Activated CD4-positive, alpha-beta T cell treated with anti-CD3 and anti-CD28 coated beads, Interleukin-10, Interleukin-2, amounts not matched to agents 100 ng/mL and 50 ng/mL, durations not matched to agents 16 hours and 8 hours (primary cell): Measurements from ENCODE around the gene GOLM1.
A peak's percentile ranks its signal among the peaks of the same experiment; 100 is the strongest.
"Not testable (repeated sequence)": the region's sequence is repeated elsewhere in the genome, so short reads cannot be mapped to it uniquely, and the experiment has no call there.

ENCODE experiments used
- DNase-seq: peaks from one replicate; pipeline ENCODE4 v3.0.0-alpha.2; 2020

The GOLM1 gene, protein sequence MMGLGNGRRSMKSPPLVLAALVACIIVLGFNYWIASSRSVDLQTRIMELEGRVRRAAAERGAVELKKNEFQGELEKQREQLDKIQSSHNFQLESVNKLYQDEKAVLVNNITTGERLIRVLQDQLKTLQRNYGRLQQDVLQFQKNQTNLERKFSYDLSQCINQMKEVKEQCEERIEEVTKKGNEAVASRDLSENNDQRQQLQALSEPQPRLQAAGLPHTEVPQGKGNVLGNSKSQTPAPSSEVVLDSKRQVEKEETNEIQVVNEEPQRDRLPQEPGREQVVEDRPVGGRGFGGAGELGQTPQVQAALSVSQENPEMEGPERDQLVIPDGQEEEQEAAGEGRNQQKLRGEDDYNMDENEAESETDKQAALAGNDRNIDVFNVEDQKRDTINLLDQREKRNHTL

DNA sequence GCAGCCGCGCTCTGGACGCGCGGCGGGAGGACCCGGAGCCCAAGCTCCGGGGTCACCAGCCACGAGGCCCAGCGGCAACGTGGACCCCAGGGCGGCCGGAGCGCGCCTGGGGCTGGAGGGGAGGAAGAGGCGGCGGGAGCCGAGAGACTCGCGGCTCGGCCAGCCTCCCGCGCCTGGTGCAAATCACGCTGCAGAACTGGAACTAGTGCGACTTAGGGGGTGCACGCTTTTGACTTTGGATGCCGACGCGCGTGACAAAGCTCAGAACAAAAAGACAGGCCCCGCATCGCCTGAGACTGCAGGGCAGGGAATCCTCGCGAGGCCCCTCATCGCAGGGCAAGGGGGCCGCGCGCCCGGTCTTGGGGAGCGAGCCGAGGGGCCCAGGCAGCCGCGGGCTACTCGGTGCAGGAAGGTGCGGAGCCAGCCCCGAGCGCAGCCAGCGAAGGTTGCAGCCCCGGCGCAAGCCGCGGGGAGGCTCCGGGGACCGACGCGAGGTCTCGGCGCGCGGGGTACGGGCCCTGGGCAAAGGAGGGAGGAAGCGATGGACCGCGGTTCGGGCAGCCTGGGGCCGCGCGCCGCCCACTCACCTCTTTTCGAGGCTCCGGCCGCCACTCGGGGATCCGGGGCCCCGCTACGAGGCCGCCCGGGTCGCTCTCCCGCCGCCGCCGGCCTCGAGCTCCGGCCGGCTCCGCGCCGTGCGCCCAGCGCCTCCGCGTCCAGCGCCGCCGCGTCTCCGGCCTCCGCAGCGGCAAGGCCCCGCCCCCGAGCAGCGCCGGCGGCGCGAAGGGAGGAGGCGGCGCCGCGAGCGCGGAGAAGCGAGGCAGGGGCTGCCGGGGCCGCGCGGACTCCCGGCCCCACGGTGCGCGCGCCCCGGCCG lies at the start of gene GOLM1:
Gene GOLM1, minus strand, starts transcription at position 735 of the 877 bp plus-strand sequence. CDS start 20,238 bp downstream, outside the sequence.
- peak; percentile 38 for DNase-seq

DNA sequence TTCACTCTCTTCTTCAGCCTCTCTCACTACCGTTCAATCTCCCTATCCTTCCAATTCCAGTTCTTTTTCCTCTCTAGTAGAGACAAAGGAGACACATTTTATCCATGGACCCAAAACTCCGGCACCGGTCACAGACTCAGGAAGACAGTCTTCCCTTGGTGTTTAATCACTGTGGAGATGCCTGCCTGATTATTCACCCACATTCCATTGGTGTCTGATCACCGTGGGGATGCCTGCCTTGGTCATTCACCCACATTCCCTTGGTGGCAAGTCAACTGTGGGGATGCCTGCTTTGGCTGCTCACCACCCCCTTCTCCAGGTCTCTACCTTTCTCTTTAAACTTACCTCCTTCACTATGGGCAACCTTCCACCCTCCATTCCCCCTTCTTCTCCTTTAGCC lies 47.3 kb upstream of the GOLM1 start:
- not testable (repeated sequence) for DNase-seq

DNA sequence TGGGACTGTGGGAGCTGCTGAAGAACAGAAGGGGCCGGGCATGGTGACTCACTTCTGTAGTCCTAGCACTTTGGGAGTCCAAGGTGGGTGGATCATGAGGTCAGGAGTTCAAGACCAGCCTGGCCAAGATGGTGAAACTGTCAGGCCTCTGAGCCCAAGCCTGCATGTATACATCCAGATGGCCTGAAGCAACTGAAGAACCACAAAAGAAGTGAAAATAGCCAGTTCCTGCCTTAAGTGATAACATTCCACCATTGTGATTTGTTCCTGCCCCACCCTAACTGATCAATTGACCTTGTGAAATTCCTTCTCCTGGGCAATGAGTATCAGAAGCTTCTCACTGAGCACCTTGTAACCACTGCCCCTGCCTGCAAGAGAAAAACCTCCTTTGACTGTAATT lies 46.6 kb upstream of the GOLM1 start:
- not testable (repeated sequence) for DNase-seq

DNA sequence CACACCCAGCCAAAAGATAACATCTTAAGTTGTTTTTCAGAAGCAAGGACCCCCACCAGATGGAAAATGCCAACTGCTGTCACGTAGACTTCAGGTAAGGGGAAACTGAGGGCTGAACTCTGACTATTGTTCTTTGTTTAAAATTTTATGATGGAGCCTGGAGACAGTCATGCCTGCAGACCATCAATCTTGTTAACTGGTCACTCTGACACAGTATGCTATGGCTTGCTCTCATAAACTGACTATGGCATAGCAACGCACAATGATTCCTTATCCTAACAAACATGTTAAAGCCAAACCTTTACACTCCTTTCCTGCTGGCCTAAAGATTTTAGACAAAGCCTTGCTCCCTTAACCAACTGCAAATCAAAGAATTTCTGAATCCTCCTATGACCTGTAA lies 43.6 kb upstream of the GOLM1 start:
- DNase-seq, result no peak

DNA sequence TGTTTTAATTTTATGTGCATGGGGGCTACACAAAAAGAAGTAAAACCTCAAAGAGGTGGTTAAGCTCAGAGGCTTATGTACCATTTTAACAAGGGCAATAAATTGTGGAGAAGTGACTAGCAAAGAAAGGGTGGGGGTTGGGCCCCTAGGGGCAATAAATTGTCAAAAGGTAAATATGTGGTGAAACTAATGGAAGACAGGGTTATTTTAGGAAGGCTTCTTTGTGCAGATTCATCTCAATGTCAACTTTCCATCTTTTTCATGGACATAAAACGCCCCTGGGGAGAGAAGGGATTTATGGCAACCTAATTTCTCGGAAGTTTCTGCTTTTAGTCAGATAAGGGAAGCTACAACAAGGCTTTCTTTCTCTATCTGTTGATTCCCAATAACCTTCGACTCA lies 42.5 kb upstream of the GOLM1 start:
- no peak for DNase-seq

DNA sequence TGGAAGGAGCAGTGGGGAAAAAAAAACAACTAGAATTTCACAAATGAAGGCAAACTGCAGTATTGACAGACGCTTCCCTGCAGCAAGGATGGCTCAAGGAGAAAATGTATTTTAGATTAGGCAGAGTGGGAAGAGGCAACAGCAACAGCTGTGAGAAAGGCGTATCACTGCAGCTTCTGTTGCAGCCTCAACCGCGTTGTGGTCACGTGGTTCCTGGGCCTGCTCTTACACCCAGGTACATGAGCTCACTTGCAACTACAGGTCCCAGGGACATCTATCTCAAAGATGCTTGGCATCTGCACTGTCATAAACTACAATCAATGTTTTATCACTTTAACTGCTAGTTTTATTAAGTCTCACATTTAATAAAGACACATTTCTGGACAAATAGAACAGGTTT lies 36.0 kb upstream of the GOLM1 start:
- no peak for DNase-seq

DNA sequence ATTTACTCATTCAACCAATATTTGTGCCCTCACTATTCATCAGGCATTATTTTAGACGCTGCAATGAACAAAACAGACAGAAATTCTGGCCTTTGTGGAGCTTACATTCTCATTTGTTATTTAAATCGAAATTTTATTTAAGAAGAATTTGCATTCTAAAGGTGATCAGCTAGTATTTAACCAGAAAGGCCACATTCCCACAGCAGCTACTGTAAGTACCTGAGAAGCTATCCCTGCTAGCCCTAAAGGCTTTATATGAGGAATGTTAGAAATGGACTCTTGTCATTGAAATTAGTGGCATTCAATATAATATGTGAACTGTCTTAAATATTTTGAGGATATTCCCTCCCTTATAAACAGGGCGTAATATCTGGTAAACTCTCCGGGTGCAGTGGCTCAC lies 35.0 kb upstream of the GOLM1 start:
- DNase-seq, result no peak

DNA sequence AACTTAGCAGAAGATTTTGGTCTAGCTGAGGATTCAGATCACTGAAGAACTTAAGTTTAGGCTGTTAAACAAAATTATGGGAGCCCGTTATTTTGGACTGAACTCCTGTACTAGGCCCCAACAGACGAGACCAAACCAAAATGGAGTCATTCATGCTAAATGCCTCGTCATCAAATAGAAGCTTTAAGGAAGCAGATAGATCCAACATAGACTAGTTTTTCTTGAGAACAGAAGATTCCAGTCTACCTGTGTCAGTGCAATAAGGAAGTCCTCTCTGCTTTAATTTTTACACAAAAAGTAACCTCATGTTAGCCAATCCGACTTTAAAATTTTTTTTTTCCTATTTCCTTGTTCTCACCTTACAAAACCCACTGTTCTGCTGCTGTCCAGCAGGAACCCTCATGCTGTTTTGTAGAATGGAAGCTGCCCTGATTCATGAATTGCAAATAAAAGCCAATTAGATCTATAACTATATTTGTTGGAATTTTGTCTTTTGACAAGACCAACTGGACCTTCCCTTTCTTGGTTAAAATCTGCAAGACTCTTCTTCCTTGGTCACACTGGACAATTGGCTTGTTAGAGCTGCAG lies 29.0 kb upstream of the GOLM1 start:
- no peak for DNase-seq

DNA sequence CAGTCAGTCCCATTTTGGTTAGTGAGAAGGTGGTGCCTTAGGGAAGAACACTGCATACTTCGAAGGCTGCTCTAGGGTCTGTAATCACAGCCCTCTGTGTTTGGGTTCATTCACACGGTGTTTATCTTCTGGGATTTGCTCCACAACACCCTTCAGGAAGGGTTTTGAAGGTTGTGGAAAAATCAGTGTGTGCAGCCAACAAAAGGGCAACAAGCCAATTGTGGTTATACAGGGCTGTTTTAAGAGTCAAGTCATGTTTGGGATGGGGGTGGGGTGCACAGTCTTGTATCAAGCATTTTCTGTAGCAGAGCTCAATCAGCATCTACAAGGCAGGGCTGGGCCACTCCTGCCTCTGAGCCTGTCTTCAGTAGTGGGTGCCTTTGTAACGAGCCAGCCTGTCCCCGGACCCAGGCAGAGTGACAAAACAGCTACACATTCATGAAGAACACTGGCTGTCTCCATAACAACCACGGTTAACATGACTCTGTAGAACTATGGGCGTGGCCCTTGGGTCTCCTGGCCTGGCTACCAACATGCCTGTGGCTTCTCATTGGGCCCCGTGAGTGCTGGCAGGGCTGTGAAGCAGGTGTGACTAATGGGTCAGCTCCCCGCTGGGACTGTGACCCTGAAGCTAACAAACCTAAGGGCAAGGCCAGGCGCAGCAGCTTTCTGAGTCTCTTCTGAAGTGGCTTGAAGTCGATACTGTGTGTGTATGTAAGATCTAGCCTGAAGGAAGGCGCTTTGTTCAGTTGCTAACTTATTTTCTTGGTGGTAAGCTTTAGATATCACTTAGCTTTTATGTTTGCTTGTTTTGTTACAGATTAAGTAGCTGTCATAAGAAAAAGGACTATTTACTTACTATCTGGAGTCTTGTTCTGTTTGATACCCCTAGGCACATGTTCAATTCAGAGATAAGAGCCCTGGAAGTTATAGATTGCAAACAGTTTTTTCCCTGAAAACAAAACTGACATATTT lies 27.9 kb upstream of the GOLM1 start:
- DNase-seq, result no peak

DNA sequence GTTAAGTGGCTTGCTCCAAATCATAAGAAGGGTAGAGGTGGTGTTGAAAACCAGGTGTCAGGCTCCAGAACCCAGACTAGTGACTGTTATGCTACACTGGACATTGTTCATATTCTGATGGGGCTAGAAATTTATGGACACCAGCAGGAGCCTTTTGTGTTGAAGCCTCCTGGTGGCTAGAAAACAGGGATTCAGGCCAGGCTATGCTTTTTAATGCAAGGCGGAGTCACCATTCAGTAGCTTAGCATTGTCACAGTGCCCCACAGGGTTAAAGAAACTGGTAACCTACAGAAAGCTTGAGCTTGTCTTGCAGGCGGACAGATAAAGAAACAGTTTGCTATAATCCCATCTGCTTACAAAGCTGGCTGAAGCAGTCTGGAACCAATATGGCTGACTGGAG lies 23.0 kb upstream of the GOLM1 start:
- no peak for DNase-seq

DNA sequence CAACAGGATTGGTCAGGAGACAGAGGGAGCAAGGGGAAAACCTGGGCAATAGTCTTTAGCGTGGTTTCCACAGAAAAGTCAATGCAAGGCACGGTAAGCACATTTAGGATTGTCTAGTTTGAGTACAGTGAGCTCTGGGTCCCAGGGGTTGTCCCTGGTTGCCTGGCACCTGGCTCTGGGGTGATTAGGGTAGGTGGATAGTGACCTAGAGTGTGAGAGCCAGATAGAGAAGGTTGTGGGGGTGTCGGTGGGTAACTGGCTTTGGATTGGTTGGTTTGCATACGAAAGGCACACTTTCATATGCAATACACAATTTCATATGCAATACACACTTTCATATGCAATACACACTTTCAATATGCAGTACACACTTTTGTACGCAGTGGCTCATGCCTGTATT lies 20.1 kb upstream of the GOLM1 start:
- DNase-seq, result no peak

DNA sequence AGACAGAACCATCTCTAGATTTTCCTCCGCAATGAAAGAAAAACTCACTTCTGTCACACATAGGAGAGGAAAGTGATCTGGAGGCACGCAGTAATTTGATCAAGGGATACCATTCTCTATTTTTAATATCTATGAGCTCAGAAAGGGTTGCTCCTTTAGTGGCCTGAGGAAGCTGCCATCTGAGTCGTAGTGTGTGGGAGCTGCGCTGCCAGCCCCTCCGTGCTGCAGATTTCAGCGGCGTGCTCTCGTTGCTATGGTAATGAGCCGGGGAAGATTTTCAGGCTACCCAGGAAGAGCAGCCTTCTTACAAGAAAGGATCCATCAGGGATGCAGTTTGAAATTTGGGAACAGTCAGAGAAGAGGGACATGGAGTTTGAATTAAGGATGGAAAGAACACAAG lies 17.1 kb upstream of the GOLM1 start:
- no peak for DNase-seq

DNA sequence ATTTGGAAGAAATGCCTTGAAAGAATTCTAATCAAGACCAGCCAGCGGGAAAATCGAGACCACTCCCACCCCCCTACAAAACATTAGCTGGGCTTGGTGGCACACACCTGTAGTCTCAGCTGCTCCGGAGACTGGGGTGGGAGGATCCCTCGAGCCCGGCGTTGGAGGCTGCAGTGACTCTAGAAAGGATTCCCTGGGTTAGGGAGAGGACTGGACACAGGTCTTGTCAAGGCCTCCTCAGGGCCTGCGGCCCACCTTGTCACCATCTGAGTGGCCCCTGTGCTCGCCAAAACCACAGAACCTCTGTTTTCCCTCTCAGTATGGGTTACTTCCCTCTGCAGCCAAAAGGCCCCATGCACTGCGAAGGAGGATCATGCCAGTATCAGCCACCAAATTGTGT lies 16.5 kb upstream of the GOLM1 start:
- DNase-seq, result no peak

DNA sequence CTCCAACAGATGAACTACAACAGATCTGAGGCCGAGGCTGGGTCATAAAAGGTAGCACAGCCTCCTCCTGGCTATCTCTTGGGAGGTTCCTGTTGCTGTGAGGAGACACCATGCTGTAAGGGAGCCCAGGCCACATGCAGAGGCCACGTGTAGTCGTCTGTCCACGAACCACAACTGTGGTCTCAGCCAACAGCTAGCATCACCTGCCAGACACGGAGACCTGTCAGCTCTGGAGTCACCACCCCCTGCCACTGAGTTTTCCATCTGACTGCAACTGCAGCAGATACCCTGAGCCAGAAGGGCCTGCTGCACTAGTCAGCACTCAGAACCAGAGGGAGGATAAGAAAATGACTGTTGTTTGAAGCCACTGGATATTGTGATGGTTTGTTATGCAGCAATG lies 12.7 kb upstream of the GOLM1 start:
- no peak for DNase-seq

DNA sequence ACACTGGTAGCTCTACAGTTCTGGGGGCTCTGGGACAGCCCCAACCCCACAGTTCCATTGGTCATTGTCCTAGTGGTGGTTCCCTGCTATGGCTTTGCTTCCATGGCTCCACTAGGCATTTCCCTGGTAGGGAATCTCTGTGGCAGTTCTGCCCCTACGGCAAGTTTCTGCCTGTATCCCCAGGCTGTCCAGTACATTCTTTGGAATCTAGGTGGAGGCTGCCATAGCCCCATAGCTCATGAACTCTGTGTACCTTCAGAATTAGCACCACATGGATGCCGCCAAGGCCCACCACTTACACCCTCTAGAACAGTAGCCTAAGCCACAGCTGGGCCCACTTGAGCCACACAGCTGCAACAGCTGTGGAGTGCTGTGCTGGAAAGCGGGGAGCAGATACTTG lies 3.3 kb upstream of the GOLM1 start:
- DNase-seq, result no peak

DNA sequence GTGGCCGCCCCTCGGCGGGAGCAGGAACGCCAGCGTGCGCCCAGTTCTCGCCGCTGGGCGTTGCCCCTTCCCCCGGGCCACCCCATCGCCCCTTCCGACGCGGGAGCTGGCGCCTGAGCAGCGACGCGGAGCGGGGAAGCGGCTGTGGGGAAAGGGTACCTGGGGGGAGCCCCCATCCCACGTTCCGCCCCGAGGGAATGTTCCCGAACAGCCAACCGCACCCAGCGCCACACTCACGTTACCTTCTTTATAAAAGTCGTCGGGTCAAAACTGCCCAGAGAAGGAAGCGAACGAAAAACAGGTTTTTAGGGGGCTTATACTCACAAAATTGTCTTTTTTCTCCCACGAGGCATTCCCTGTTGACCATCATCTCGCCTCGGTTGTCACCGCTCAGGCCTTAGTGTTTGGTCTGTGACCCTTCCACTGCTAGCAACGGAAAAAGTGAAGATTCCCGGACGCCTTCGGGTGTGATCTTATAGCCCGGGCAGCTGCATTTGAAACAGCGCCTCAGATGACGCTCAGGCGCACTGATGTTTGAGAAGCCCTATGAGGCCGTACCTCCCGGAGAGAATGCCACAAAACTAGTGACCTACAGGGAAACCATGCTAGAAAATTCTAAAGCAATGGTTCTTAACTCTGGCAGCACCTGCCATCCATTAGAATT lies 475 bp upstream of the GOLM1 start:
- DNase-seq, result peak; percentile 33

DNA sequence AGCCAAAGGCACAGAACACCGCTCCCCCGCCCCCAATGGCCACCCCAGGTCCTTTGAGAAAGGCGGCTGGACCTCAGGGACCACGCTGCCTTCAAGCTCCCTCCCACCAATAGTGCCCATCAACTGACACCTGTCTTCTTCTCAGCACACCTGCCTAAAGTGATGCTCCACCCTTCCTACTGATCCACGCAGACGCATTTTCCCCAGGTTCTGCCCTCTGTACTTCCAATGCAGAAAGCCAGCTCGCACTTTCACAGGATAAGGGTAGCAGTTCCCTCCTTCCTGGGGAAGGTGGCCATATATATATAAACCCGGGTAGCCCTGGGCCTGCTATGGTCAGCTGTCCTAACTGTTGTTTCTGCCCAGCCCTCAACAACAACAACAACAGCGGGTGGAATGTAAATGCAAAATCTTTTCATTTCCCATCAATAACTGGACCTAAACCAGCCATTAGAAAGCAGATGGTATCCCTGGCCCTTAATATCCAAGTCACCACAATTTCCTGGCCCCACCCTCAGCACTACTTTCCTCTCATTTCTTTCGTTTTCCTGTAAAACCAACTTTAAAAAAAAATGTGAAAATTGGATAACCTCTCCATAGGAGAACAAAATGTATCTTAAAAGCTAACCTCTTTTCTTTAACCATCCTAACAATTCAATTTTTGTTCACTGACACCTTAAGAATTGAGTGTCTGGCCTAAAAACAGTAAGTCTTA lies 1.7 kb downstream of the GOLM1 start:
- no peak for DNase-seq

DNA sequence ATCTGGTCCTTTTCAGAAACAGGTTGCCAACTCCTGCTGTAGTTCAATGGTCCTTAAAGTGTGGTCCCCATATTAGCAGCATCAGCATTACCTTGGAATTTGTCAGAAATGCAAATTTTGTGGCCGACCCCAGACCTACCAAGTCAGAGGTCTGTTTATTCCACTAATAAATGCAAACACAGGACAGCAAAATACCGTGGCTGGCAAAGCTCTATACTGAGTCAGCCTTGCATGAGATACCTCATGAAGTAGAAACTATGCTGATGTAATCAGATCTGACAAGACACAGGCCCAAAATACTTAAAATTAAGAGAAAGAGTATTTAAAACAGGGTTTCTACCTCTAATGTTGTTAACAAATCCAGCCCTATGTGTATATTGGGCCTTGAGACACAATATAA lies 3.0 kb downstream of the GOLM1 start:
- DNase-seq, result no peak

DNA sequence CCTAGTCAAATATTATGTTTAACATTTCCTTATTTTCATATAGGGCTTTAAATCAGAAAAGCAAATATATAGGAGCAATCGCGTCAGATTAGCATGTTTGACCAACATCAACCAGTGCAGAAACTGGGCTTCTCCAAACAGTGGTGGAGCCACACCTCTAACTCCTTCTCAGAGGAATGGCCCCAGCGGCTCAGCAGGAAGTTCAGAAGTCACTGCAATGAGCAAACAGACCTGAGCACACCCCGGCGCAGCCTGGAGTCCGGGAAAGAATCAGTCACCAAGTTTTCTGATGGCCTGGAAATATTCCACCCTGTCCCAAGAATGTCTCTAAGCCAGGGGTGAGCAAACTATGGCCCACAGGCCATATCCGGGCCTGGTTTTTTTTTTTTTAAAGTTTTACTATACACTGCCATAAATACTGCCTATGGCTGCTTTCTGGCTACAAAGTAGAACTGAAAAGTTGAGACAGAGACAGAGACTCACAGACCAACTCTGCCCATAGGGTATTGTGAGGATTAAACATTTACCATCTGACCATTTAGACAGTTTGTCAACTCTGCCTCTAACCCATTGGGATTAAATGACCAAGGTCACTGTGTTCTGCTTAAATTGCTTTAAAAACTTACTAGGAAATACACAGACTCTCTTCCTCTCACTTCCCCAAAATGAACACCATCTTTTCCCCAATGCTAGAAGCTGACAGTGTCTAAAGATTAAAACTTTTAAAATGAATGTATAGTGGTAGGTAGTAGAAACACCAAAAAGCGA lies 5.4 kb downstream of the GOLM1 start:
- DNase-seq, result no peak

DNA sequence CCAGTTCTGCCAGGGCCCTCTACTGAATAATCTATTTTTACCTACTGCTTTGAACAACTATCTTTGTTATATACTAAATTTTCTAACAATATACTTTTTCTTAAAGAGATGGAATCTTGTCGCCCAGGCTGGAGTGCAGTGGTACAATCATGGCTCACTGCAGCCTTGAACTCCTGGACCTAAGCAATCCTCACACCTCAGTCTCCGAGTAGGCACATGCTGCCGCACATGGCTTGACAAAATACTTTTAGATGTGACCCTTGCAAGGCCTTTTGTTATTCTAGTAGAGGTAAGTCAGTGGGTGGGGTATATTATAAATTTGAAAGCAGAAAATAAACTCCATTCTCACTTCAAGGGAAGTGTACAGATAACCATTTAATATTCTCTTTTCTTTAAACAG lies 7.9 kb downstream of the GOLM1 start:
- DNase-seq, result no peak

DNA sequence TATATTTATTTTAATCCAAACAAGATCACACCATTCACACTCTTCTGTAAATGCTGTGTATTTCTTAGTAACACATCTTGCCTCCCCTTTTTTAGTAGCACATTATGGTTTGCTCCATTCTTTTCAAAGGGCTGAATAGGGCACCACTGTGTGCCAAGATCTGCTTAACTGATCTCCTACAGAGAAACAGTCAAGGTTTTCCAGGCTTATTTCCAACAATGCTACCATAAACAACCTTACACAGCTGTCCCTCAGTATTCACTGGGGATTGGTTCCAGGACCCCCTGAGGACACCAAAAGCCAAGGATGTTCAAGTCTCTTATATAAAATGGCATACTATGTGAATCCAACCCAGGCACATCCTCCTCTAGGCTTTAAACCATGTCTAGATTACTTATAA lies 16.5 kb downstream of the GOLM1 start:
- DNase-seq, result no peak
